ENCODE results near the gene INO80C. TPM values are rescaled to one million over a fixed set of nuclear protein-coding genes. Genes with fewer than 3 reads are reported as not detected.

Gene INO80C
- total RNA-seq (10 to 100 TPM; 20.9 to 21.3 TPM), total RNA-seq (5.2 to 6.9 reads per million in 2 donors)

GRCh38 chr18:35497370-35498197 lies at the start of gene INO80C:
INO80C (minus strand) TSS chr18:35497960; CDS start chr18:35497874, 86 bp downstream.
- Mint-ChIP-seq H3K4me1 (peaks cover 27% of the 10 kb centered on the region), H3K27ac (peak within 1 kb of the TSS; percentile 100), H3K36me3 (ENCODE audit: low read depth) (no peaks in the 10 kb centered on the region), H3K27me3 (no peaks in the 10 kb centered on the region), H3K4me3 (peak within 1 kb of the TSS; percentile 98)
- no peaks in the 10 kb centered on the region for H3K9me3 ChIP-seq (ENCODE audit: control insufficient read depth, low read length, poor library complexity, severe bottlenecking)
- ATAC-seq (peak; percentile 90), DNase-seq (peak; percentile 89 to 90 (median 89))

GRCh38 chr18:35547008-35547605 lies 49.3 kb upstream of the INO80C start:
- no peak for DNase-seq
- Mint-ChIP-seq H3K4me1 (no peaks in the 10 kb centered on the region), H3K27me3 (no peaks in the 10 kb centered on the region), H3K36me3 (ENCODE audit: low read depth) (peaks cover 2% of the 10 kb centered on the region), H3K4me3 (no peak overlapping the region), H3K27ac (no peak overlapping the region)
- no peak for ATAC-seq
- peaks cover 3% of the 10 kb centered on the region for H3K9me3 ChIP-seq (ENCODE audit: control insufficient read depth, low read length, poor library complexity, severe bottlenecking)

- H3K27ac Mint-ChIP-seq = no peak overlapping the region
- DNase-seq (no peak), ATAC-seq (no peak)
- no peaks in the 10 kb centered on the region for H3K4me1 Mint-ChIP-seq
- H3K27me3 Mint-ChIP-seq = no peaks in the 10 kb centered on the region
- no peaks in the 10 kb centered on the region for H3K9me3 ChIP-seq (ENCODE audit: control insufficient read depth, low read length, poor library complexity, severe bottlenecking)
- peaks cover 2% of the 10 kb centered on the region for H3K36me3 Mint-ChIP-seq (ENCODE audit: low read depth)
- no peak overlapping the region for H3K4me3 Mint-ChIP-seq
Measured at GRCh38 chr18:35542356-35542755, 44.6 kb upstream of the INO80C start.

GRCh38 chr18:35535297-35535696 lies 37.5 kb upstream of the INO80C start:
- no peak for ATAC-seq
- H3K27me3 Mint-ChIP-seq = peaks cover 13% of the 10 kb centered on the region

GRCh38 chr18:35533916-35534405 lies 36.2 kb upstream of the INO80C start:
- DNase-seq = no peak
- no peak overlapping the region for H3K4me3 Mint-ChIP-seq
- no peaks in the 10 kb centered on the region for H3K9me3 ChIP-seq (ENCODE audit: control insufficient read depth, low read length, poor library complexity, severe bottlenecking)
- ATAC-seq = no peak
- H3K4me1 Mint-ChIP-seq = no peaks in the 10 kb centered on the region
- no peak overlapping the region for H3K27ac Mint-ChIP-seq
- no peaks in the 10 kb centered on the region for H3K36me3 Mint-ChIP-seq (ENCODE audit: low read depth)
- H3K27me3 Mint-ChIP-seq = peaks cover 13% of the 10 kb centered on the region

More at GRCh38 chr18:35535297-35535696, 37.5 kb upstream of the INO80C start:
- Mint-ChIP-seq H3K27ac (no peak overlapping the region), H3K4me3 (no peak overlapping the region), H3K36me3 (ENCODE audit: low read depth) (no peaks in the 10 kb centered on the region), H3K4me1 (no peaks in the 10 kb centered on the region)
- H3K9me3 ChIP-seq (ENCODE audit: control insufficient read depth, low read length, poor library complexity, severe bottlenecking) = no peaks in the 10 kb centered on the region
- no peak for DNase-seq

GRCh38 chr18:35528749-35529274 lies 31.1 kb upstream of the INO80C start:
- no peaks in the 10 kb centered on the region for H3K9me3 ChIP-seq (ENCODE audit: control insufficient read depth, low read length, poor library complexity, severe bottlenecking)
- Mint-ChIP-seq H3K4me1 (peaks cover 3% of the 10 kb centered on the region), H3K36me3 (ENCODE audit: low read depth) (peaks cover 3% of the 10 kb centered on the region), H3K27ac (no peak overlapping the region), H3K27me3 (peaks cover 48% of the 10 kb centered on the region), H3K4me3 (no peak overlapping the region)
- no peak for DNase-seq
- ATAC-seq = no peak

GRCh38 chr18:35526495-35527059 lies 28.8 kb upstream of the INO80C start:
- Mint-ChIP-seq H3K4me3 (no peak overlapping the region), H3K27me3 (peaks cover 45% of the 10 kb centered on the region), H3K4me1 (peaks cover 3% of the 10 kb centered on the region), H3K36me3 (ENCODE audit: low read depth) (peaks cover 3% of the 10 kb centered on the region), H3K27ac (no peak overlapping the region)
- ATAC-seq (no peak), DNase-seq (no peak)
- H3K9me3 ChIP-seq (ENCODE audit: control insufficient read depth, low read length, poor library complexity, severe bottlenecking) = no peaks in the 10 kb centered on the region

- peaks cover 45% of the 10 kb centered on the region for H3K27me3 Mint-ChIP-seq
- no peak overlapping the region for H3K27ac Mint-ChIP-seq
- no peak for ATAC-seq
- DNase-seq = no peak
- H3K9me3 ChIP-seq (ENCODE audit: control insufficient read depth, low read length, poor library complexity, severe bottlenecking) = no peaks in the 10 kb centered on the region
- no peak overlapping the region for H3K4me3 Mint-ChIP-seq
- H3K36me3 Mint-ChIP-seq (ENCODE audit: low read depth) = peaks cover 3% of the 10 kb centered on the region
- peaks cover 3% of the 10 kb centered on the region for H3K4me1 Mint-ChIP-seq
Measured at GRCh38 chr18:35525795-35526494, 28.2 kb upstream of the INO80C start.

GRCh38 chr18:35524226-35524625 lies 26.5 kb upstream of the INO80C start:
- no peak overlapping the region for H3K27ac Mint-ChIP-seq
- H3K4me3 Mint-ChIP-seq = no peak overlapping the region
- DNase-seq (no peak), ATAC-seq (no peak)
- H3K27me3 Mint-ChIP-seq = peaks cover 45% of the 10 kb centered on the region
- H3K9me3 ChIP-seq (ENCODE audit: control insufficient read depth, low read length, poor library complexity, severe bottlenecking) = no peaks in the 10 kb centered on the region
- H3K36me3 Mint-ChIP-seq (ENCODE audit: low read depth) = peaks cover 3% of the 10 kb centered on the region
- peaks cover 3% of the 10 kb centered on the region for H3K4me1 Mint-ChIP-seq

- ATAC-seq (no peak), DNase-seq (no peak)
- H3K9me3 ChIP-seq (ENCODE audit: control insufficient read depth, low read length, poor library complexity, severe bottlenecking) = no peaks in the 10 kb centered on the region
- Mint-ChIP-seq H3K4me1 (peaks cover 3% of the 10 kb centered on the region), H3K36me3 (ENCODE audit: low read depth) (peaks cover 3% of the 10 kb centered on the region), H3K27me3 (peaks cover 32% of the 10 kb centered on the region), H3K27ac (no peak overlapping the region), H3K4me3 (no peak overlapping the region)
Measured at GRCh38 chr18:35522130-35522959, 24.6 kb upstream of the INO80C start.

GRCh38 chr18:35521133-35521532 lies 23.4 kb upstream of the INO80C start:
- no peak for ATAC-seq
- no peak overlapping the region for H3K4me3 Mint-ChIP-seq
- DNase-seq = no peak
- peaks cover under 1% of the 10 kb centered on the region for H3K36me3 Mint-ChIP-seq (ENCODE audit: low read depth)
- peaks cover 20% of the 10 kb centered on the region for H3K27me3 Mint-ChIP-seq
- no peaks in the 10 kb centered on the region for H3K9me3 ChIP-seq (ENCODE audit: control insufficient read depth, low read length, poor library complexity, severe bottlenecking)
- peaks cover under 1% of the 10 kb centered on the region for H3K4me1 Mint-ChIP-seq
- no peak overlapping the region for H3K27ac Mint-ChIP-seq
